Mucosa of descending colon (tissue), 3 donors: ENCODE measurements around the gene MRPL55. TPM values are rescaled to one million over a fixed set of nuclear protein-coding genes. Genes with fewer than 3 reads are reported as not detected.
A peak's percentile ranks its signal among the peaks of the same experiment; 100 is the strongest.

ENCODE experiments used
- ATAC-seq: fragments of 200-7000 bp; cut with Tn5 transposase; one replicate; pipeline ENCODE4 v1.9.1; 2020; ENCODE audit warnings: mild to moderate bottlenecking, moderate library complexity
- DNase-seq, 3 donors: peaks; one replicate each; pipeline ENCODE4 v3.0.0-alpha.2; 2020
- H3K36me3 ChIP-seq: fragments of 200-600 bp; one replicate; pipeline ENCODE4 v1.8.0; 2021; ENCODE audit warnings: low read depth, mild to moderate bottlenecking
- H3K4me1 ChIP-seq: fragments of 200-600 bp; one replicate; pipeline ENCODE4 v1.8.0; 2021; ENCODE audit warnings: low read depth, mild to moderate bottlenecking
- H3K4me3 ChIP-seq: fragments of 200-600 bp; one replicate; pipeline ENCODE4 v1.8.0; 2021; ENCODE audit warnings: mild to moderate bottlenecking
- H3K9me3 ChIP-seq: fragments of 200-600 bp; one replicate; pipeline ENCODE4 v1.8.0; 2021; ENCODE audit warnings: mild to moderate bottlenecking
- intact Hi-C, 2 donors: fragments of 100-400 bp; cut with DNase I in 1 of 2; cut with micrococcal nuclease in 1 of 2; formaldehyde crosslinking; loops; one replicate each; pipeline versions ENCODE4 v1.11.0 to v1.11.1; 2022; cut with DNase I, micrococcal nuclease
- total RNA-seq, 3 donors: library from RNA; stranded (reverse); fragmentation: NEBNext Ultra II Directional in 2 of 3; extraction: Animal tissue kit (Norgen Biotek cat#: 25700) in 2 of 3; gene quantifications; one replicate each; pipeline versions ENCODE4 v1.2.1 to v1.2.4, GENCODE V29; 2021 to 2023
- TF ChIP-seq, protein P1 (sequence below): fragments of 200-600 bp; IDR thresholded peaks from one replicate; pipeline ENCODE4 v1.8.0; 2022; ENCODE audit warnings: antibody characterized with exemption, mild to moderate bottlenecking
- donor health status: DM: no; HTN: no; CAD: no; lungs with moderate emphysema.
- donor health status: DM: no; HTN: no; CAD: no.
- donor health status: DM: no; HTN: yes; CAD: no.

Gene MRPL55
- total RNA-seq, 3 donors from 2014 or later = 24.3 to 42.1 (median 37.3) TPM

DNA sequence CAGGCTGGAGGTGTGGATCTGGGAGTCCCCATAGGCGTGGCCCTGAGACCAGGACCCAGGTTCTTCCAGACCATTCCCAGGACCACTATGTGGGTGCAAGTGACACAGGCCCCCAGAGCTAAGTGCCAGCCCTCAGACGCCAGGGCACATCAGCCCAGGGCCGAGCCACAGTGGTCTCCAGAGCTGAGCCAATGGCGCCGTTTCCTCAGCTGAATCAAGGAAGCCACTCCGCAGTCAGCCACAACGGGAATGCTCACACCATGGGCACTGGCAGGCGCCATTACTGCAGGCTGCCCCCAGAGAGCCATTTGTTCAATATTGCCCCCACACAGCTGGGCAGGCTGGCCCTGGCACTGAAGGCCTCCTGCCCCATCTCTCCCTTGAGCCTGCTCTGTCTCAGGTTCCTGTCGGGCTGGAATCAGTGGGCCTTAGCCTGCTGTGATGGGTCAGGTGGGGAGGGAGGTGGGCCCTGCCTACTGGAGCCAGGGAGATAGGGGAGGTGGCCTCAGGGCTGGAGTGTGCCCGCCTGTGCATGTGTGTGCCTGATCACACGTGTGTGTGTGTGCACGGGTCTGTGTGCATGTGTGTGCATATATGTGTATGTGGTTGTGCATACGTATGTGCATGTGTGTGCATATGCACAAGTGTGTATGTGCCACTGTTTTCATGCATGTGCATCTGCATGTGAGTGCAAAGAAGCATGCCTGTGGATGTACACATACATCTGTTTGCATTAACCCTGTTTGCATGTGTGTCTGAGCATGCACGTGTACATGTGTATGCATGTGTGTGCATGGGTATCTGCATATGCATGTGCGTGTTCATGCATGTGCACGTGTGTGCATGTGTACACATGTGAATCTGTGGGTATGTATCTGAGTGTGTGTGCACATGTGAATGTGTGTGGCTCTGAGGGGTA is 46.8 kb upstream of the MRPL55 start:
- intact Hi-C loops = no loop called here
- no peak overlapping the region for H3K4me3 ChIP-seq
- TF ChIP-seq, protein P1, sequence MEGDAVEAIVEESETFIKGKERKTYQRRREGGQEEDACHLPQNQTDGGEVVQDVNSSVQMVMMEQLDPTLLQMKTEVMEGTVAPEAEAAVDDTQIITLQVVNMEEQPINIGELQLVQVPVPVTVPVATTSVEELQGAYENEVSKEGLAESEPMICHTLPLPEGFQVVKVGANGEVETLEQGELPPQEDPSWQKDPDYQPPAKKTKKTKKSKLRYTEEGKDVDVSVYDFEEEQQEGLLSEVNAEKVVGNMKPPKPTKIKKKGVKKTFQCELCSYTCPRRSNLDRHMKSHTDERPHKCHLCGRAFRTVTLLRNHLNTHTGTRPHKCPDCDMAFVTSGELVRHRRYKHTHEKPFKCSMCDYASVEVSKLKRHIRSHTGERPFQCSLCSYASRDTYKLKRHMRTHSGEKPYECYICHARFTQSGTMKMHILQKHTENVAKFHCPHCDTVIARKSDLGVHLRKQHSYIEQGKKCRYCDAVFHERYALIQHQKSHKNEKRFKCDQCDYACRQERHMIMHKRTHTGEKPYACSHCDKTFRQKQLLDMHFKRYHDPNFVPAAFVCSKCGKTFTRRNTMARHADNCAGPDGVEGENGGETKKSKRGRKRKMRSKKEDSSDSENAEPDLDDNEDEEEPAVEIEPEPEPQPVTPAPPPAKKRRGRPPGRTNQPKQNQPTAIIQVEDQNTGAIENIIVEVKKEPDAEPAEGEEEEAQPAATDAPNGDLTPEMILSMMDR = no peak
- no peaks in the 10 kb centered on the region for H3K36me3 ChIP-seq
- DNase-seq (no peak), ATAC-seq (no peak)
- no peaks in the 10 kb centered on the region for H3K4me1 ChIP-seq
- no peaks in the 10 kb centered on the region for H3K9me3 ChIP-seq

DNA sequence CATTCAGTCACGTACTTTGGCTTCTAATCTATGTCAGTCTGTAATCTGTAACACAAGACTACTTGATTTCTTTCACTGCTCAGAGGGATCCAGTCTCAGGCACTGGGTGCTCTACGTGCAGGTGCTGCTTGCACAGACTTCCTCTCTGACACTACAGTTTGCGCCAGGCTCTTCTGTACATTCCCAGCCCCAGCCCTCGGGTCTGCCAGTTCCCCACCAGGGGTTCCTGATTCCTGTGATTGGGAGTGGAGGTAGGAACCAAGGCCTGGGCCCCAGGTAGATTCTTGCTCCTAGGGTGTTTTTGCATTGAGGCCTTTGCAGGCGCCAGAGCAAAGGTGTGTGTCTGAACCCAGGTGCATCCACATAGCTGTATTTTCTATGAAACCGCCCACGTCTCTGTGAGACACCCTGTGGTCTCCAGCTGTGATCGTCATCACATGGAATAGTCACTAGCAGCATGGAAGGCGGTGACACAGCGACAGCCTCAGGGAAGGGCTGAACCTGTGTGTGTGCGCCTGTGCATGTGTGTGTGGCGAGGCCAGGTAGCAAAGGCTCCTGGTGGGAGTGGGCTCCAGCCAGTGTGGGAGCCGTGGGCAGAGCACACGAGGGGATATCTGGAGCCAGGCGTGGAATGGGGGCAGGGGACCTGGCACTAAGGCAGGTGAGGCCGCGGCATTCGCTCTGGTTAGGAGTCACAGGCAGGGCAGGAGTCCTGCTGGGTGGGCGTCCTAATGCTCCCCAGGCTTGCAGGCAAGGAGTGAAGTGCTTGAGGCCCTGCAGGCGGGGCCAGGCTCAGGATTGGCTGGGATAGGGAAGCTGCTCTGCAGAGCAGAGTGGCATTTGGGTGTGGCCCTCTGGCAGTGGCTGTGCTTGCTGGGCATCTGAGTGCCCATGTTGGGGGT is 45.8 kb upstream of the MRPL55 start:
- DNase-seq (peak in 1 of 3 donors; percentile 27), ATAC-seq (peak; percentile 37)
- TF ChIP-seq, protein P1 = no peak
- H3K4me3 ChIP-seq = no peak overlapping the region
- intact Hi-C loops = no loop called here
- H3K4me1 ChIP-seq = no peaks in the 10 kb centered on the region
- no peaks in the 10 kb centered on the region for H3K36me3 ChIP-seq
- no peaks in the 10 kb centered on the region for H3K9me3 ChIP-seq

DNA sequence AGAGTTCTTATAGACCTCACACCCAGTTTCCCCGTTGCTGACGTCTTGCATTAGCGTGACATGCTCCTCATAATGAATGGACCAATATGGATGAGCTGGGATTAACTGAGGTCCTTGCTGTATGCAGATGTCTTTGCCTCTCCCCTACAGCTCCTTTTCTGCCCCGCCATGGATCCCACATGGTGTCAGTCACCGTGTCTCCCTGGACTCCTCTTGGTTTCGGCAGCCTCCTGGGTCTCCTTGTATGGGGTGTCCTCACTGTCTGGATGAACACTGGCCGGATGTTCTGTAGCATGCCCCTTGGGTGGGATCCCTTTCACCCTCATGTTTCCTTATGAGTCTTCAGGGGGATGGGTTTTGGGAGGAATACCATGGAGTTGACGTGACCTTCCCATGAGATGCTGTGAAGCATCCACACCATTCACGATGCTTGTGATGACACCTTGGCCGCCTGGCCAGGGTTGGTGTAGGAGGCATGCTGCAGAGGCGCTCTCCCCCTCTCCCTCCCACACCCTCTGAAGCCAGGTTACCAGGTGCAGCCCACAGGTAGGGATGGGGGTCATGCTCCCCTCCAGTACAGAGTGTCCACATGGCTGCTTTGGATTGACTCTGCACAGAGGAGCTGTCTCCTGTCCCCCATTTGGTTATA is 45.0 kb upstream of the MRPL55 start:
- H3K9me3 ChIP-seq = no peaks in the 10 kb centered on the region
- TF ChIP-seq, protein P1 = no peak
- no peak for ATAC-seq

DNA sequence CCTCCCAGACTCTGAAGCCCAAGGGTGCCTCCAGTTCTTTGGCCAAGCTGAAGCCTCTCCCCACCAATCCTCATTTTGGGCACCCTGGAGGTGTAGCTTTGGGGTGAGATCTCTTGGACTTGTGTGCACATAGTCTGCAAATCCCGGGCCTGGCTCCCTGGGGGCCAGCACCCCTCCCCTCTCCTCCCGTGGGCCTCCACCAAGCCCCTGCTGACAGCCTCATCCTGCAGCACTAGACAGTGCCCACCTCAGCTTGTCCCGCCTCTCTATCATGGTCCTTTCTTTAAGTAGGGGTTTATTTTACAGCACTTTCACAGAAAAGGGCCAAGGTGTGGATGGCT is 43.8 kb upstream of the MRPL55 start:
- DNase-seq (no peak), ATAC-seq (no peak)
- Histone ChIP-seq H3K9me3 (no peaks in the 10 kb centered on the region), H3K36me3 (no peaks in the 10 kb centered on the region), H3K4me3 (no peak overlapping the region), H3K4me1 (no peaks in the 10 kb centered on the region)
- TF ChIP-seq, protein P1 = no peak
- intact Hi-C loops = no loop called here

More for the DNA sequence above, 45.0 kb upstream of the MRPL55 start:
- Histone ChIP-seq H3K4me1 (no peaks in the 10 kb centered on the region), H3K4me3 (no peak overlapping the region), H3K36me3 (no peaks in the 10 kb centered on the region)
- peak in 1 of 3 donors; percentile 26 for DNase-seq
- intact Hi-C loops = no loop called here

DNA sequence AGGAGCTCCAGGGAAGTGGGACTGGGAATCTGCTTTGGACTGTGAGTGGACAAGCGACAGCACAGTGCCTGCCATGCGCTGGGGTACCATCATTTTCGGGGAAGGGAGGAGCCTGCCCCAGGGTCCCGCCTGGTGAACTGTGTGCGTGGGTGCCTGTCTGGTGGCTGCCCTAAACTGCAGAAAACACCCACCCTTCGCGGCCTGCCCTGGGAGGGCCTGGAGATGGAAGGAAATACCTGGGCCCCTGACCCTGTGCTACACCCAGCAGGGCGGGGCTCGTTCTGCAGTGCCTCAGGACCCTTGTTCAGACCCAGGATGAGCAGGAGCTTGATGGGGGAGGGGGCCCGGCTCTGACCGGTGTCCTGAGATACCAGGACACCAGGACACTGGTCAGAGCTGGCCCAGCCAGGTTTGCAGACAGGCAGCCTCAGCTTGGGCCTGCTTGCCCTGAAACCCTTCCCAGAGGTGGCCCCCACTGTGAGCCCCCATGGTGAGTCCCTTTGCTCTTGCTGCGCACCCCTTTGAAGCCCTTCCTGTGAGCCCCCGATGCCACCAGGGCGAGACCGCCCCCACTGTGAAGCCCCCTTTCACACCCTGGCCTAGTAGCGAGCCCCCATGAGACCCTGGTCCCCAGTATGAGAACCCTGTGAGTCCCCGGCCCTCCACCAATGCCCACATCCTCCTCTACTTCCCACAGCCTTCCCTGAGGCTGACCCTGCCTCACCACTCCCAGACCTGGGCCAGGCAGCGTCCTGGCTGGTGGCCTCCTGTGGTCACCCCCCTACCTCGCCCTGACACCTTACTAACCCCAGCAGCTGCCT is 43.2 kb upstream of the MRPL55 start:
- TF ChIP-seq, protein P1 = no peak
- Histone ChIP-seq H3K4me1 (no peaks in the 10 kb centered on the region), H3K9me3 (no peaks in the 10 kb centered on the region), H3K36me3 (no peaks in the 10 kb centered on the region), H3K4me3 (no peak overlapping the region)
- DNase-seq (peak in 1 of 3 donors; percentile 45), ATAC-seq (no peak)
- intact Hi-C loops = no loop called here
